ENCODE results near the gene NUDT1.
"Not testable (repeated sequence)": the region's sequence is repeated elsewhere in the genome, so short reads cannot be mapped to it uniquely, and the experiment has no call there.

The NUDT1 gene

GRCh38 chr7:2251381-2251780 lies 9.4 kb downstream of the NUDT1 start:
- DNase-seq: no peak

- DNase-seq: no peak
Observed at GRCh38 chr7:2251841-2252771, 10.1 kb downstream of the NUDT1 start.

- no peak for DNase-seq
Observed at GRCh38 chr7:2253021-2253420, 11.0 kb downstream of the NUDT1 start.

GRCh38 chr7:2253525-2254244 lies 11.7 kb downstream of the NUDT1 start:
- no peak for DNase-seq

GRCh38 chr7:2254429-2255144 lies 12.6 kb downstream of the NUDT1 start:
- no peak for DNase-seq

- no peak for DNase-seq
Observed at GRCh38 chr7:2255145-2256139, 13.4 kb downstream of the NUDT1 start.

- DNase-seq: no peak
Observed at GRCh38 chr7:2256306-2257045, 14.4 kb downstream of the NUDT1 start.

- no peak for DNase-seq
Observed at GRCh38 chr7:2257046-2257551, 15.1 kb downstream of the NUDT1 start.

- DNase-seq: no peak
Observed at GRCh38 chr7:2257651-2258050, 15.6 kb downstream of the NUDT1 start.

- no peak for DNase-seq
Observed at GRCh38 chr7:2258661-2259365, 16.8 kb downstream of the NUDT1 start.

- no peak for DNase-seq
Observed at GRCh38 chr7:2259480-2259879, 17.5 kb downstream of the NUDT1 start.

- DNase-seq: no peak
Observed at GRCh38 chr7:2260820-2261219, 18.8 kb downstream of the NUDT1 start.

- no peak for DNase-seq
Observed at GRCh38 chr7:2261611-2262010, 19.6 kb downstream of the NUDT1 start.

GRCh38 chr7:2263176-2263575 lies 21.1 kb downstream of the NUDT1 start:
- no peak for DNase-seq

GRCh38 chr7:2264158-2264557 lies 22.1 kb downstream of the NUDT1 start:
- no peak for DNase-seq

- DNase-seq: no peak
Observed at GRCh38 chr7:2266911-2267310, 24.9 kb downstream of the NUDT1 start.

- DNase-seq: not testable (repeated sequence)
Observed at GRCh38 chr7:2269089-2269990, 27.3 kb downstream of the NUDT1 start.

- no peak for DNase-seq
Observed at GRCh38 chr7:2269991-2270460, 28.0 kb downstream of the NUDT1 start.

GRCh38 chr7:2270495-2270894 lies 28.5 kb downstream of the NUDT1 start:
- DNase-seq: no peak
